ENCODE measurements around the gene METTL15. TPM values are rescaled to one million over a fixed set of nuclear protein-coding genes. Genes with fewer than 3 reads are reported as not detected.

METTL15 gene
- total RNA-seq, 1 experiment from 2014 or later = 9.1 TPM

GRCh38 chr11:28108958-28109357 lies 770 bp downstream of the METTL15 start:
- WGBS (ENCODE audit: extremely low coverage, insufficient read length, low lambda C conversion rate) = no CpG with 5 or more reads among the region's 3 CpGs
- Histone ChIP-seq H2BK12ac (ENCODE audit: insufficient read length, low read depth, low read length) (no peak overlapping the region), H3K4me2 (ENCODE audit: insufficient read depth, insufficient read length, low read length) (no peak overlapping the region), H3K14ac (ENCODE audit: insufficient read depth, low read length) (no peak overlapping the region), H3K23ac (ENCODE audit: insufficient read length, low read depth, low read length) (no peak overlapping the region), H3K27ac (ENCODE audit: insufficient read length, low read depth, low read length) (no peak overlapping the region), H3K9ac (ENCODE audit: extremely low read depth, insufficient read length, low read length) (no peak overlapping the region), H2AFZ (ENCODE audit: low read length) (no peak overlapping the region), H4K8ac (replicated peaks; ENCODE audit: insufficient read length, low read depth, low read length) (no peak overlapping the region), H4K91ac (ENCODE audit: insufficient read length, low read depth, low read length) (no peak overlapping the region), H3K79me2 (ENCODE audit: insufficient read depth, low read length) (peaks cover 6% of the 10 kb centered on the region; the same call in 1 of the 2 replicates), H3K4ac (ENCODE audit: low read depth, low read length) (no peak overlapping the region), H3K9me3 (ENCODE audit: control insufficient read depth, low read depth, low read length) (no peaks in the 10 kb centered on the region), H3K4me1 (ENCODE audit: insufficient read depth, low read length) (no peaks in the 10 kb centered on the region), H3K18ac (ENCODE audit: insufficient read length, low read depth, low read length) (no peak overlapping the region), H2BK20ac (ENCODE audit: low read depth, low read length, poor library complexity, severe bottlenecking) (no peak overlapping the region), H3K79me1 (ENCODE audit: insufficient read depth, low read depth, low read length, poor library complexity, severe bottlenecking) (no peaks in the 10 kb centered on the region), H3T11ph (ENCODE audit: low read length) (no peak overlapping the region), H2BK5ac (ENCODE audit: insufficient read length, low read length) (no peak overlapping the region), H2AK5ac (ENCODE audit: insufficient read length, low read length) (no peak overlapping the region), H2BK15ac (ENCODE audit: low read depth, low read length) (no peak overlapping the region), H4K5ac (ENCODE audit: insufficient read length, low read depth, low read length) (no peak overlapping the region), H3K23me2 (ENCODE audit: insufficient read length, low read depth, low read length, poor library complexity, severe bottlenecking) (peaks cover 7% of the 10 kb centered on the region), H3K56ac (ENCODE audit: insufficient read length, low read depth, low read length) (no peak overlapping the region), H4K20me1 (ENCODE audit: control insufficient read depth, insufficient read depth, insufficient read length) (no peaks in the 10 kb centered on the region), H2BK120ac (ENCODE audit: low read depth, low read length, poor library complexity, severe bottlenecking) (no peak overlapping the region), H3K27me3 (ENCODE audit: insufficient read depth, low read length) (no peaks in the 10 kb centered on the region)
- DNase-seq = no peak
- H3K27ac Mint-ChIP-seq = peak overlapping the region in 1 of 3 experiments; percentile 25; a peak in 1 of 7 replicates
- H3K4me1 Mint-ChIP-seq = peaks cover 34 to 40% of the 10 kb centered on the region in 2 experiments
- peaks cover 0 to 4% (median 1%) of the 10 kb centered on the region in 3 experiments; a peak in 5 of 7 replicates for H3K36me3 Mint-ChIP-seq (ENCODE audit: insufficient read depth in 1 of 3, low read depth in 3 of 3)
- no peaks in the 10 kb centered on the region for H3K9me3 Mint-ChIP-seq
- TF ChIP-seq CTCF (conservative IDR thresholded peaks at IDR 0.05) = no peak
- H3K27me3 Mint-ChIP-seq (ENCODE audit: low read depth) = no peaks in the 10 kb centered on the region
- H3K4me3 Mint-ChIP-seq = peak overlapping the region; percentile 97 to 99
